DOHH2 (cell line): ENCODE measurements around the gene DSG2.

Experiments used
- CTCF ChIP-seq: fragments of 200-600 bp; sonication (generic); IDR thresholded peaks from one replicate; pipeline ENCODE4 v1.5.1; 2014; ENCODE audit warnings: antibody characterized with exemption, mild to moderate bottlenecking, low read depth, low read length; ENCODE audit not compliant: poor library complexity, severe bottlenecking
- EZH2phosphoT487 ChIP-seq: fragments of 200-600 bp; sonication (generic); IDR thresholded peaks from 2 replicates; pipeline ENCODE4 v1.6.1; 2017; ENCODE audit warnings: borderline replicate concordance, mild to moderate bottlenecking, antibody characterized with exemption, low read length, moderate library complexity, mixed read lengths

DNA sequence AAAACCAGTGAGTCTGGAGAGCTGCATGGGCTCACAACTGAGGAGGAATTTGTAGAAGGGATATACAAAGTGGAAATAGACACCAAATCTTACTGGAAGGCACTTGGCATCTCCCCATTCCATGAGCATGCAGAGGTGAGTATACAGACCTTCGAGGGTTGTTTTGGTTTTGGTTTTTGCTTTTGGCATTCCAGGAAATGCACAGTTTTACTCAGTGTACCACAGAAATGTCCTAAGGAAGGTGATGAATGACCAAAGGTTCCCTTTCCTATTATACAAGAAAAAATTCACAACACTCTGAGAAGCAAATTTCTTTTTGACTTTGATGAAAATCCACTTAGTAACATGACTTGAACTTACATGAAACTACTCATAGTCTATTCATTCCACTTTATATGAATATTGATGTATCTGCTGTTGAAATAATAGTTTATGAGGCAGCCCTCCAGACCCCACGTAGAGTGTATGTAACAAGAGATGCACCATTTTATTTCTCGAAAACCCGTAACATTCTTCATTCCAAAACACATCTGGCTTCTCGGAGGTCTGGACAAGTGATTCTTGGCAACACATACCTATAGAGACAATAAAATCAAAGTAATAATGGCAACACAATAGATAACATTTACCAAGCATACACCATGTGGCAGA lies 97.3 kb downstream of the DSG2 start:
- no peak for TF ChIP-seq CTCF
- TF ChIP-seq EZH2phosphoT487: no peak
